MM.1S (cell line): ENCODE measurements around the gene DDX3X.

ENCODE experiments used
- DNase-seq: peaks from one replicate; pipeline ENCODE4 v3.0.0-alpha.2; 2015
- H2AFZ ChIP-seq: fragments of 300-600 bp; sonication (generic); 2 replicates; pipeline ENCODE4 v1.6.0; 2016; ENCODE audit warnings: antibody characterized with exemption, low read length
- H3F3A ChIP-seq: fragments of 300-600 bp; sonication (generic); 2 replicates; pipeline ENCODE4 v1.6.1; 2016; ENCODE audit warnings: mild to moderate bottlenecking, antibody characterized with exemption, low read length, moderate library complexity, mixed read lengths; ENCODE audit not compliant: insufficient read depth
- H3K27ac ChIP-seq: fragments of 300-600 bp; sonication (generic); 2 replicates; pipeline ENCODE4 v1.5.1; 2016; ENCODE audit warnings: mild to moderate bottlenecking, low read length
- H3K27me3 ChIP-seq: fragments of 300-600 bp; sonication (generic); replicated peaks from 2 replicates; pipeline ENCODE4 v1.6.0; 2016; ENCODE audit warnings: low read length; ENCODE audit not compliant: insufficient read depth
- H3K36me3 ChIP-seq: fragments of 300-600 bp; sonication (generic); replicated peaks from 2 replicates; pipeline ENCODE4 v1.6.1; 2016; ENCODE audit warnings: mild to moderate bottlenecking, low read length, mixed read lengths; ENCODE audit not compliant: insufficient read depth
- H3K4me1 ChIP-seq: fragments of 300-600 bp; sonication (generic); 2 replicates; pipeline ENCODE4 v1.6.1; 2016; ENCODE audit warnings: low read length, mixed read lengths
- H3K4me2 ChIP-seq: fragments of 300-600 bp; sonication (generic); 2 replicates; pipeline ENCODE4 v1.6.0; 2016; ENCODE audit warnings: low read depth, low read length
- H3K4me3 ChIP-seq: fragments of 300-600 bp; sonication (generic); 2 replicates; pipeline ENCODE4 v1.5.1; 2016; ENCODE audit warnings: low read length, mixed read lengths
- H3K79me2 ChIP-seq: fragments of 300-600 bp; sonication (generic); 2 replicates; pipeline ENCODE4 v1.6.1; 2016; ENCODE audit warnings: mixed run types, low read length, mixed read lengths
- H3K9ac ChIP-seq: fragments of 300-600 bp; sonication (generic); 2 replicates; pipeline ENCODE4 v1.6.1; 2016; ENCODE audit warnings: low read length, mixed read lengths
- H3K9me2 ChIP-seq: fragments of 300-600 bp; sonication (generic); replicated peaks from 2 replicates; pipeline ENCODE4 v1.6.1; 2016; ENCODE audit warnings: mild to moderate bottlenecking, low read length, mixed read lengths; ENCODE audit not compliant: insufficient read depth
- H3K9me3 ChIP-seq: fragments of 300-600 bp; sonication (generic); replicated peaks from 2 replicates; pipeline ENCODE4 v1.6.1; 2016; ENCODE audit warnings: mild to moderate bottlenecking, low read length, mixed read lengths; ENCODE audit not compliant: insufficient read depth
- H4K20me1 ChIP-seq: fragments of 300-600 bp; sonication (generic); 2 replicates; pipeline ENCODE4 v1.6.1; 2016; ENCODE audit warnings: mild to moderate bottlenecking, low read length, moderate library complexity, mixed read lengths; ENCODE audit not compliant: insufficient read depth
- EZH2 ChIP-seq: fragments of 300-600 bp; sonication (generic); optimal IDR thresholded peaks from 2 replicates; pipeline ENCODE3; 2017; ENCODE audit warnings: low read depth, mild to moderate bottlenecking, antibody characterized with exemption, low read length, mixed read lengths
- EZH2phosphoT487 ChIP-seq: fragments of 300-600 bp; sonication (generic); IDR thresholded peaks from 2 replicates; pipeline ENCODE4 v1.6.1; 2018; ENCODE audit warnings: antibody characterized with exemption, low read length
- TF ChIP-seq, protein P1 (sequence below): fragments of 300-600 bp; sonication (generic); IDR thresholded peaks from 2 replicates; pipeline ENCODE4 v1.5.1; 2016; ENCODE audit warnings: antibody characterized with exemption, low read length, mixed read lengths

The DDX3X gene

DNA sequence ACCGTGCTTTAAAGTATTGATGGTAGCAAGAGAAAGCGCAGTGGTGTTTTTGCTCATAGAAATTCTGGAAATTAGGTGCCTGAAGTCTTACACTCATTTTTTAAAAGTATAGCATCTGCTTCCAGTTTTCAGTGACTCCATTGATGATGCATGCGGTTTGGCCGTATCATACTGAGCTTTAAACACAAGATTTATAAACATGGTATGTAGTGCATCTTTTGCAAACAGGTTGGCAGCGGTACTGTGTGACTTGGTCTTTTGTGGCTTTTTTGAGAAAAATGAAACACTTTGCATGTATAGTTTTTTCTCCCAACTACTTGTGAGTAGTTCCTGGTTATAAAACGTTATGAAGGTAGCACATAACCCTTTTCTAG lies 2.0 kb downstream of the DDX3X start:
- Histone ChIP-seq H3K9ac (peak overlapping the region; percentile 100; the same call in 1 of the 2 replicates), H3F3A (peaks cover 25% of the 10 kb centered on the region), H3K79me2 (peaks cover 70% of the 10 kb centered on the region), H2AFZ (no peak overlapping the region), H3K36me3 (peaks cover 9% of the 10 kb centered on the region; the same call in 1 of the 2 replicates), H3K9me3 (no peaks in the 10 kb centered on the region), H3K27ac (peak overlapping the region; percentile 53; the same call in 1 of the 2 replicates), H3K27me3 (no peaks in the 10 kb centered on the region), H3K4me1 (peaks cover 12% of the 10 kb centered on the region), H4K20me1 (peaks cover 58% of the 10 kb centered on the region), H3K9me2 (no peaks in the 10 kb centered on the region), H3K4me3 (peak overlapping the region; percentile 95), H3K4me2 (peak overlapping the region; percentile 94)
- DNase-seq, result no peak
- TF ChIP-seq, protein P1, sequence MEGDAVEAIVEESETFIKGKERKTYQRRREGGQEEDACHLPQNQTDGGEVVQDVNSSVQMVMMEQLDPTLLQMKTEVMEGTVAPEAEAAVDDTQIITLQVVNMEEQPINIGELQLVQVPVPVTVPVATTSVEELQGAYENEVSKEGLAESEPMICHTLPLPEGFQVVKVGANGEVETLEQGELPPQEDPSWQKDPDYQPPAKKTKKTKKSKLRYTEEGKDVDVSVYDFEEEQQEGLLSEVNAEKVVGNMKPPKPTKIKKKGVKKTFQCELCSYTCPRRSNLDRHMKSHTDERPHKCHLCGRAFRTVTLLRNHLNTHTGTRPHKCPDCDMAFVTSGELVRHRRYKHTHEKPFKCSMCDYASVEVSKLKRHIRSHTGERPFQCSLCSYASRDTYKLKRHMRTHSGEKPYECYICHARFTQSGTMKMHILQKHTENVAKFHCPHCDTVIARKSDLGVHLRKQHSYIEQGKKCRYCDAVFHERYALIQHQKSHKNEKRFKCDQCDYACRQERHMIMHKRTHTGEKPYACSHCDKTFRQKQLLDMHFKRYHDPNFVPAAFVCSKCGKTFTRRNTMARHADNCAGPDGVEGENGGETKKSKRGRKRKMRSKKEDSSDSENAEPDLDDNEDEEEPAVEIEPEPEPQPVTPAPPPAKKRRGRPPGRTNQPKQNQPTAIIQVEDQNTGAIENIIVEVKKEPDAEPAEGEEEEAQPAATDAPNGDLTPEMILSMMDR, result no peak
- TF ChIP-seq EZH2 (no peak), EZH2phosphoT487 (no peak)

DNA sequence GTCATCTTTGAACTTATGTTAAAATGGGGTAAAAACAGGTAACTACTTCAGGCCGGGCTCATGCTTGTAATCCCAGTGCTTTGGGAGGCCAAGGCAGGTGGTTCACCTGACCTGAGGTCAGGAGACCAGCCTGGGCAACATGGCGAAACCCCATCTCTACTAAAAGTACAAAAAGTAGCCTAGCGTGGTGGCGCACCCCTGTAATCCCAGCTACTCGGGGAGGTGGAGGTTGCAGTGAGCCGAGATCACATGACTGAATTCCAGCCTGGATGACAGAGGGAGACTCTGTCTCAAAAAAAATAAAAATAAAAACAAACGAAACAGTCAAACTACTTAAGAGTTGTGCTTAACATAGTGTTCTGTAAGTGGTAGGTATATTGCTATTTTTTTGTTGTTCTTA lies 2.5 kb downstream of the DDX3X start:
- no peak overlapping the region for H3K27ac ChIP-seq
- TF ChIP-seq EZH2 (no peak), EZH2phosphoT487 (no peak)
- TF ChIP-seq, protein P1, result no peak
- H3K27me3 ChIP-seq, result no peaks in the 10 kb centered on the region
- no peaks in the 10 kb centered on the region for H3K9me2 ChIP-seq
- H2AFZ ChIP-seq, result no peak overlapping the region
- peaks cover 12% of the 10 kb centered on the region for H3K4me1 ChIP-seq
- H4K20me1 ChIP-seq, result peaks cover 63% of the 10 kb centered on the region
- peak overlapping the region; percentile 95 for H3K4me3 ChIP-seq
- H3K4me2 ChIP-seq, result peak overlapping the region; percentile 94
- no peaks in the 10 kb centered on the region for H3K9me3 ChIP-seq
- H3F3A ChIP-seq, result peaks cover 21% of the 10 kb centered on the region
- no peak overlapping the region for H3K9ac ChIP-seq
- H3K36me3 ChIP-seq, result peaks cover 9% of the 10 kb centered on the region; the same call in 1 of the 2 replicates
- H3K79me2 ChIP-seq, result peaks cover 75% of the 10 kb centered on the region
- no peak for DNase-seq

DNA sequence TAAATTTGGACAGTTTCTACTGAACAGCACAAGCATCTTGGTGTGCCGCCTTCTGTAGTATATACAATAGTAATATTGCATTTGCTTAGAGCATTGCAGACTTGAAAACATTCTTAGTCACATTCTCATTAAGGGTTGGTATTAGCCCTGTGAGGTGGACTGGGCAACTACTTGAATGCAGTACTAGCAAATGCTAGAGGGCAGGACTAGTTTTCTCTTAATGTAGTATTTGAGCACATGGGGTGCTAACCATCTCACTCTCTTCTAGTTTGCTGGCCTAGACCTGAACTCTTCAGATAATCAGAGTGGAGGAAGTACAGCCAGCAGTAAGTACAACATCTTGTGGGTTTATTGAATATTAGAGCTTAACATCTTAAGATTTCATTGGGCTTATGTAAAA lies 3.2 kb downstream of the DDX3X start:
- TF ChIP-seq, protein P1, result no peak
- TF ChIP-seq EZH2phosphoT487 (no peak), EZH2 (no peak)
- Histone ChIP-seq H3K4me1 (peaks cover 12% of the 10 kb centered on the region), H3K79me2 (peaks cover 82% of the 10 kb centered on the region), H4K20me1 (peaks cover 69% of the 10 kb centered on the region), H3K27me3 (no peaks in the 10 kb centered on the region), H3K4me2 (peak overlapping the region; percentile 94; the same call in 1 of the 2 replicates), H3K36me3 (peaks cover 16% of the 10 kb centered on the region; the same call in 1 of the 2 replicates), H3K9me3 (no peaks in the 10 kb centered on the region), H3K4me3 (no peak overlapping the region; the same call in 1 of the 2 replicates), H3K9me2 (no peaks in the 10 kb centered on the region), H2AFZ (no peak overlapping the region), H3F3A (peaks cover 14% of the 10 kb centered on the region), H3K9ac (no peak overlapping the region), H3K27ac (no peak overlapping the region)
- no peak for DNase-seq
